ENCODE measurements around the gene ADAMTS13.
A peak's percentile ranks its signal among the peaks of the same experiment; 100 is the strongest.

ADAMTS13 gene

GRCh38 chr9:133456409-133456808 lies 34.2 kb downstream of the ADAMTS13 start:
- DNase-seq = no peak

GRCh38 chr9:133457233-133457632 lies 35.1 kb downstream of the ADAMTS13 start:
- no peak for DNase-seq

- no peak for DNase-seq
Observed at GRCh38 chr9:133457748-133458147, 35.6 kb downstream of the ADAMTS13 start.

- no peak for DNase-seq
Observed at GRCh38 chr9:133458643-133459312, 36.6 kb downstream of the ADAMTS13 start.

GRCh38 chr9:133459476-133460404 lies 37.6 kb downstream of the ADAMTS13 start, which contains the start of gene CACFD1:
Gene CACFD1, plus strand, starts transcription at chr9:133459978. Its CDS starts 89 bp downstream, at chr9:133460067.
- DNase-seq = peak; percentile 99

- peak; percentile 42 for DNase-seq
Observed at GRCh38 chr9:133460405-133461175, 38.4 kb downstream of the ADAMTS13 start.

- DNase-seq = no peak
Observed at GRCh38 chr9:133461975-133462374, 39.8 kb downstream of the ADAMTS13 start.

GRCh38 chr9:133463234-133463863 lies 41.2 kb downstream of the ADAMTS13 start:
- DNase-seq = no peak

- no peak for DNase-seq
Observed at GRCh38 chr9:133463864-133464615, 41.9 kb downstream of the ADAMTS13 start.

- no peak for DNase-seq
Observed at GRCh38 chr9:133464638-133465037, 42.5 kb downstream of the ADAMTS13 start.

- no peak for DNase-seq
Observed at GRCh38 chr9:133465984-133466383, 43.8 kb downstream of the ADAMTS13 start.

- DNase-seq = no peak
Observed at GRCh38 chr9:133467101-133467500, 44.9 kb downstream of the ADAMTS13 start.

- no peak for DNase-seq
Observed at GRCh38 chr9:133468374-133468773, 46.2 kb downstream of the ADAMTS13 start.

- no peak for DNase-seq
Observed at GRCh38 chr9:133468777-133469421, 46.7 kb downstream of the ADAMTS13 start.

- DNase-seq = no peak
Observed at GRCh38 chr9:133470427-133470924, 48.3 kb downstream of the ADAMTS13 start.

- DNase-seq = no peak
Observed at GRCh38 chr9:133470988-133471387, 48.8 kb downstream of the ADAMTS13 start.

- no peak for DNase-seq
Observed at GRCh38 chr9:133471551-133472276, 49.5 kb downstream of the ADAMTS13 start.

- DNase-seq = no peak
Observed at GRCh38 chr9:133472277-133472645, 50.1 kb downstream of the ADAMTS13 start.

GRCh38 chr9:133472753-133473378 lies 50.7 kb downstream of the ADAMTS13 start:
- DNase-seq = no peak

GRCh38 chr9:133473743-133474142 lies 51.6 kb downstream of the ADAMTS13 start:
- no peak for DNase-seq
